ENCODE measurements around the gene ERAL1.

The ERAL1 gene

DNA sequence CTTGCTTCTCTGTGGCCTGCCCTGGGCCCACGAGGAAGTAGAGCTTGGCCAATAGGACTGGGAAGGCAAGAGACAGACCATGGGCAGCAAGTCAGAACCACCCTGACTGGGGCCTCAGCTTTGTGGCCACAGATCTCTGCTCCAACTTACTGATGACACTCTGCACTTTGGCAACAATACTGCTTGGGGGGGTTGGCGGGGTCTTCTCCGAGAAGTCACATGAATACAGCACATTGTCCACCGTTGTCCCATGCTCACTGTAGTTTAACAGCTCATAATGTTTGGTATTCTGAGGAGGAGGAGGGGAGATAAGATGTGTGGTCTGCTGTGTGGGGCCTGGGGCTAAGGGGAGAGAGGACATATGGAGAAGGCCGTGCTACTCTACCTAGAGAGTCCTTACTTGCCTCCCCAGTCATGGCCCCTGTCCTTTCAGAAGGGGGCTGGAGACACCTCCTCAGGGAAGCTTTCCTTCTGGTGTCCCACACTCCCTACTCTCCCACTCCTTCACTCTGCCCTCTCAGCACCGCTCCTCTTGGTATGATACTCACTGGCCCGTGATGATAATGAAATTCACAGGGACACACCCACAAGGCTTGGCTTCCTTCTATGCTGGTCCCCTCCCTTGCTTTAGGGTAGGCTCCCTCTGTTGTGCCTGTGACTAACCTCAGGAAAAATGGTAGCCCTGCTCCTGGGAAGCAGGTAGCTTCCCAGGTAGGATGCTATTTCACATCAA, 52.1 kb downstream of the ERAL1 start:
- Mint-ChIP-seq H3K4me1 (peaks cover 27% of the 10 kb centered on the region), H3K27me3 (ENCODE audit: low read depth) (peaks cover 4% of the 10 kb centered on the region), H3K4me3 (no peak overlapping the region), H3K36me3 (ENCODE audit: low read depth) (peaks cover 51% of the 10 kb centered on the region), H3K27ac (peak overlapping the region; percentile 7 to 70 (median 58)), H3K9me3 (no peaks in the 10 kb centered on the region)
- TF ChIP-seq, protein P1, sequence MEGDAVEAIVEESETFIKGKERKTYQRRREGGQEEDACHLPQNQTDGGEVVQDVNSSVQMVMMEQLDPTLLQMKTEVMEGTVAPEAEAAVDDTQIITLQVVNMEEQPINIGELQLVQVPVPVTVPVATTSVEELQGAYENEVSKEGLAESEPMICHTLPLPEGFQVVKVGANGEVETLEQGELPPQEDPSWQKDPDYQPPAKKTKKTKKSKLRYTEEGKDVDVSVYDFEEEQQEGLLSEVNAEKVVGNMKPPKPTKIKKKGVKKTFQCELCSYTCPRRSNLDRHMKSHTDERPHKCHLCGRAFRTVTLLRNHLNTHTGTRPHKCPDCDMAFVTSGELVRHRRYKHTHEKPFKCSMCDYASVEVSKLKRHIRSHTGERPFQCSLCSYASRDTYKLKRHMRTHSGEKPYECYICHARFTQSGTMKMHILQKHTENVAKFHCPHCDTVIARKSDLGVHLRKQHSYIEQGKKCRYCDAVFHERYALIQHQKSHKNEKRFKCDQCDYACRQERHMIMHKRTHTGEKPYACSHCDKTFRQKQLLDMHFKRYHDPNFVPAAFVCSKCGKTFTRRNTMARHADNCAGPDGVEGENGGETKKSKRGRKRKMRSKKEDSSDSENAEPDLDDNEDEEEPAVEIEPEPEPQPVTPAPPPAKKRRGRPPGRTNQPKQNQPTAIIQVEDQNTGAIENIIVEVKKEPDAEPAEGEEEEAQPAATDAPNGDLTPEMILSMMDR (IDR thresholded peaks at IDR 0.05; ENCODE audit: unreplicated experiment in 3 of 3): no peak

DNA sequence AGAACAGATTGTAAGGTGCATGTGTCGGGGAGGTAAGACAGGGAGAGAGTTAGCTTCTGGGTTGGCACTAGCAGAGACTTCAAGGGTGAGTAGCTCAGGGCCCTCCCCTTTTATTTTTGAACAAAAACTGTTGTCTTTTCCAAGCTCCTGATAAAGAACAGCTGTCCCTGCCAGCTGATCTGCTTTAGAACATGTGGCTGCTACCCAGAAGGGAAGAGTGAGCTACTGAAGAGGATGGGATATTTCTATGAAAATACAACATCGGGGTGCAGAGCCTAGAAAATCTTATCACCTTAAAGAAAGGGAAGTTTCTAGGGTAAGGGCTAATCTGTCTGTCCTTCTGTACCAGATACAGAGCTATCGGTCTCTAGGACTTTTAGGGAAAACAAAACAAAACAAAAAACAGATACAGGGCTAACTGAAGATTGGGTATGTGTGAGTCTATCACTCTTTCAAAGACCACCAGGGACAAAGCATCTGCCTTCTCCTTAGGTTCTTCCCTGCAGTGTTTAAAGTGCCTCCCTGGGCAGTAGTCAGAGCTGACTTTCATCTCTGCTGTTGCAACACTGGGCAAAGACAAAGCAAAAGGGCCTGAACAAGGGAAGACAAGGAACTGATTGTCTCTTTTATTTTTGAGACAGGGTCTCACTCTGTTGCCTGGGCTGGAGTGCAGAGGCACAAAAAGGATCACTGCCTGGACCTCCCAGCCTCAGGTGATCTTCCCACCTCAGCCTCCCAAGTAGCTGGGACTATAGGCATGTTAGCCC, 53.1 kb downstream of the ERAL1 start:
- Mint-ChIP-seq H3K27me3 (ENCODE audit: low read depth) (no peaks in the 10 kb centered on the region), H3K36me3 (ENCODE audit: low read depth) (peaks cover 57% of the 10 kb centered on the region), H3K27ac (peak overlapping the region; percentile 58 to 70 (median 67)), H3K4me3 (no peak overlapping the region), H3K9me3 (no peaks in the 10 kb centered on the region), H3K4me1 (peaks cover 22% of the 10 kb centered on the region)
- TF ChIP-seq, protein P1 (IDR thresholded peaks at IDR 0.05; ENCODE audit: unreplicated experiment in 3 of 3): no peak

DNA sequence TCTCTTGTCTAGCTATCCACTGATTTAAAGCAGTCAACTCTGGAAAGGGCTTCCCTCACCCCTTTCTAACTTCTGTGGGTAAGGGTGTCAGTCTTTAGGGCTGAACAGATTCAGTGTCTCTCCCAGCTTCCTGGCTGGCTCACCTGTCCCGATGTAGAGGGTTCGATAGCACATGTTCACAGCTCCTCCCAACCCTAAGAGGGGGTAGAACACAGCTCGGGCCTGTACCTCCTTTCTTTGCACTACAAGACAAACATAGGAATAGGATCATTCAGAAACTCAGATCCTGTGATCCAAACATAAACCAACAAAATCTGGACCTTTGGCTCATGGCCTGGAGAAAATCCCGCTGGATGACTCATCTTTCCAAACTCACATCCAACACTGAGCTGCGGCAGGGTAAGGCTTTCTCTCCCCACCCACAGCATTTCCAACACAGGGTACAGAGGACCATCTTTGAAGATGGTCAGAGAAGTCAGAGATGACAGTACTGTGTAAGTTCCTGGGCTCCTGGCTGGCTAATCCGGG, 53.9 kb downstream of the ERAL1 start:
- Mint-ChIP-seq H3K4me3 (peak overlapping the region in 1 of 3 experiments; percentile 20), H3K27ac (peak overlapping the region in 2 of 3 experiments; percentile 41 to 67), H3K36me3 (ENCODE audit: low read depth) (peaks cover 65% of the 10 kb centered on the region), H3K4me1 (peaks cover 22% of the 10 kb centered on the region), H3K27me3 (ENCODE audit: low read depth) (no peaks in the 10 kb centered on the region), H3K9me3 (no peaks in the 10 kb centered on the region)
- TF ChIP-seq, protein P1 (IDR thresholded peaks at IDR 0.05; ENCODE audit: unreplicated experiment in 3 of 3): no peak

DNA sequence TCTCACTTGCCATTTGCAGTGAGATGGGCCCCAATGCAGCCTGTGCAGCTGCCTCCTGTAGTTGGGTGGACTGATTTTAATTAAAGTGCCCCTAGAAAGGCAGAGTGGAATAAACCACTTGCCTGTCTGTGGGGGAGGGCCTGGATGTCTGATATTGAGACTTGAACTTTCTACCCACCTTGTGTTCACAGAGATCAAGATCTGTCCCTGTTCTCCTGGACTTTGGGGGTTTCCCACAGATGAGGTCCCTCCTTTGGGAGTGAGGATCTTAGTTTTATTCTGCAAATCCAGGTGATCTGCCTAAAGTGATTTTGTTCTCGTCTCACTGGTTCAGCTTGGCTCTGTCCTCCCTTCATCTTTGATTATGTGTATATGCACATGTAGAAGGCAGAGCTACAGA, 55.7 kb downstream of the ERAL1 start:
- no peaks in the 10 kb centered on the region for H3K27me3 Mint-ChIP-seq (ENCODE audit: low read depth)
- TF ChIP-seq, protein P1 (IDR thresholded peaks at IDR 0.05; ENCODE audit: unreplicated experiment in 3 of 3): no peak
- no peak overlapping the region for H3K4me3 Mint-ChIP-seq
- no peaks in the 10 kb centered on the region for H3K9me3 Mint-ChIP-seq
- H3K27ac Mint-ChIP-seq: no peak overlapping the region
- H3K4me1 Mint-ChIP-seq: peaks cover 22% of the 10 kb centered on the region
- peaks cover 81% of the 10 kb centered on the region for H3K36me3 Mint-ChIP-seq (ENCODE audit: low read depth)

Data from nephron (organoid).